Ovary (tissue), 9 donors: ENCODE data around the gene TACC2. TPM values are rescaled to one million over a fixed set of nuclear protein-coding genes. Genes with fewer than 3 reads are reported as not detected.

ENCODE experiments used
- DNase-seq, 5 donors: peaks; one replicate each; pipeline ENCODE4 v3.0.0-alpha.2; 2019 to 2020
- H3K27ac ChIP-seq, 2 donors: fragments of 200-600 bp; one replicate each; pipeline versions ENCODE4 v1.5.1 to v1.8.0; 2019 to 2022
- H3K27me3 ChIP-seq: fragments of 200-600 bp; one replicate; pipeline ENCODE4 v1.8.0; 2022
- H3K36me3 ChIP-seq: fragments of 200-600 bp; sonication (generic); one replicate; pipeline ENCODE4 v1.5.1; 2019
- H3K4me1 ChIP-seq: one replicate; pipeline ENCODE4 v1.8.1; 2013; ENCODE audit warnings: mild to moderate bottlenecking, moderate library complexity; ENCODE audit not compliant: insufficient read depth
- H3K4me3 ChIP-seq: fragments of 200-600 bp; sonication (generic); one replicate; pipeline ENCODE4 v1.5.1; 2017
- H3K9me3 ChIP-seq, 2 donors: fragments of 200-600 bp in 1 of 2; sonication (generic) in 1 of 2; one replicate each; pipeline versions ENCODE4 v1.5.1 to v1.8.1; 2013 to 2019; ENCODE audit warnings: mild to moderate bottlenecking in 1 of 2, moderate library complexity in 1 of 2
- CTCF ChIP-seq, 3 donors: fragments of 450-650 bp in 2 of 3; fragments of 200-600 bp in 1 of 3; IDR thresholded peaks; one replicate each; pipeline versions ENCODE4 v1.5.1 to v1.8.0; 2016 to 2022; ENCODE audit warnings: antibody characterized with exemption in 3 of 3, mild to moderate bottlenecking in 1 of 3
- EP300 ChIP-seq: sonication (generic); formaldehyde crosslinking; IDR thresholded peaks from one replicate; pipeline ENCODE4 v1.6.1; 2017; ENCODE audit warnings: antibody characterized with exemption
- POLR2A ChIP-seq: fragments of 450-650 bp; IDR thresholded peaks from one replicate; pipeline ENCODE4 v1.6.1; 2017; ENCODE audit warnings: antibody characterized with exemption, mild to moderate bottlenecking, moderate library complexity
- WGBS, 3 donors: extraction: QIAGEN DNeasy Blood & Tissue Kit in 1 of 3; methylation state at CpG; one replicate each; pipeline versions ENCODE4 v1.1.5 to v1.1.7; 2013 to 2017; 5-methylcytosine and 5-hydroxymethylcytosine counted together
- intact Hi-C, 4 donors: fragments of 100-400 bp; cut with DNase I; formaldehyde crosslinking; loops; one replicate each; pipeline versions ENCODE4 v1.11.0 to v1.15.1; 2022 to 2023
- polyA plus RNA-seq, 2 donors: library from polyadenylated mRNA; stranded (reverse); fragments of 200-250 nt in 1 of 2; fragments of 350-450 nt in 1 of 2; fragmentation: Illumina TruSeq in 1 of 2; extraction: RNeasy Lipid Tissue Mini Kit (QIAGEN cat#74804) in 1 of 2; gene quantifications; one replicate each; pipeline ENCODE4 v1.2.3, GENCODE V29; 2013 to 2014
- total RNA-seq, 7 donors: library from RNA; depleted of rRNA in 2 of 7; stranded (reverse); fragments of >200 nt in 2 of 7; fragmentation: NEBNext Ultra II Directional in 3 of 7; extraction: Animal tissue kit (Norgen Biotek cat#: 25700) in 3 of 7; gene quantifications; one replicate each; pipeline versions ENCODE4 v1.1.0 to v1.2.4, GENCODE V29; 2016 to 2023
- donor health status: DM: no; HTN: no; CAD: no; lungs with moderate emphysema.
- donor health status: DM: no; HTN: no; CAD: no.
- donor health status: Bipolar disorder and iron deficiency.
- donor health status: DM: yes; HTN: yes; CAD: no.
- donor health status: DM: no; HTN: no; CAD: no.
- donor health status: DM: yes; HTN: yes; CAD: no.

The TACC2 gene
- total and polyA plus RNA-seq, 9 donors, result 6.1 to 66.4 (median 14.2) TPM

GRCh38 chr10:122221958-122222357, 233.0 kb downstream of the TACC2 start:
- H3K27me3 ChIP-seq, result no peaks in the 10 kb centered on the region
- H3K4me3 ChIP-seq, result no peak overlapping the region
- WGBS, 3 donors, result 88 to 94% (median 91%) methylated on average over 5 of the region's 5 CpGs
- no peaks in the 10 kb centered on the region for H3K36me3 ChIP-seq
- no peak overlapping the region for H3K27ac ChIP-seq
- intact Hi-C loops, result no loop called here
- TF ChIP-seq POLR2A, result no peak
- TF ChIP-seq CTCF (IDR thresholded peaks at IDR 0.05), result no peak
- no peak for TF ChIP-seq EP300
- no peaks in the 10 kb centered on the region for H3K9me3 ChIP-seq
- no peak for DNase-seq
- H3K4me1 ChIP-seq, result no peaks in the 10 kb centered on the region

- 90% methylated on average over 7 of the region's 7 CpGs for whole genome bisulfite sequencing, 3 donors
- no peak overlapping the region for H3K27ac ChIP-seq
- DNase-seq, result no peak
- intact Hi-C loops, result no loop called here
- H3K36me3 ChIP-seq, result no peaks in the 10 kb centered on the region
- no peak overlapping the region for H3K4me3 ChIP-seq
- TF ChIP-seq EP300, result no peak
- no peak for TF ChIP-seq CTCF (IDR thresholded peaks at IDR 0.05)
- no peak for TF ChIP-seq POLR2A
- H3K9me3 ChIP-seq, result no peaks in the 10 kb centered on the region
- no peaks in the 10 kb centered on the region for H3K27me3 ChIP-seq
- H3K4me1 ChIP-seq, result no peaks in the 10 kb centered on the region
Measured at GRCh38 chr10:122222638-122223037, 233.7 kb downstream of the TACC2 start.

- no peaks in the 10 kb centered on the region for H3K4me1 ChIP-seq
- H3K9me3 ChIP-seq, result no peaks in the 10 kb centered on the region
- TF ChIP-seq POLR2A (no peak), CTCF (IDR thresholded peaks at IDR 0.05) (no peak)
- intact Hi-C loops, result no loop called here
- WGBS, 3 donors, result 89 to 90% (median 90%) methylated on average over 9 of the region's 9 CpGs
- no peak overlapping the region for H3K27ac ChIP-seq
- H3K4me3 ChIP-seq, result no peak overlapping the region
- no peaks in the 10 kb centered on the region for H3K27me3 ChIP-seq
- H3K36me3 ChIP-seq, result no peaks in the 10 kb centered on the region
- no peak for DNase-seq
Measured at GRCh38 chr10:122224159-122224558, 235.2 kb downstream of the TACC2 start.

GRCh38 chr10:122225330-122225729, 236.4 kb downstream of the TACC2 start:
- no peak for DNase-seq
- no peaks in the 10 kb centered on the region for H3K27me3 ChIP-seq
- intact Hi-C loops, result no loop called here
- no peaks in the 10 kb centered on the region for H3K36me3 ChIP-seq
- WGBS, 3 donors, result 90 to 91% (median 91%) methylated on average over 9 of the region's 9 CpGs
- no peak overlapping the region for H3K4me3 ChIP-seq
- H3K27ac ChIP-seq, result no peak overlapping the region
- no peaks in the 10 kb centered on the region for H3K4me1 ChIP-seq
- H3K9me3 ChIP-seq, result no peaks in the 10 kb centered on the region
- TF ChIP-seq CTCF (IDR thresholded peaks at IDR 0.05) (no peak), POLR2A (no peak), EP300 (no peak)

GRCh38 chr10:122227754-122228153, 238.8 kb downstream of the TACC2 start:
- Histone ChIP-seq H3K36me3 (no peaks in the 10 kb centered on the region), H3K4me3 (no peak overlapping the region), H3K4me1 (no peaks in the 10 kb centered on the region), H3K27me3 (no peaks in the 10 kb centered on the region), H3K9me3 (no peaks in the 10 kb centered on the region), H3K27ac (no peak overlapping the region)
- no peak for DNase-seq
- intact Hi-C loops, result no loop called here
- WGBS, 3 donors, result 90 to 97% (median 93%) methylated on average over 4 of the region's 4 CpGs
- TF ChIP-seq EP300 (no peak), POLR2A (no peak), CTCF (IDR thresholded peaks at IDR 0.05) (no peak)
